Esophagus squamous epithelium (tissue), 4 donors: ENCODE data around the gene C10orf105.

ENCODE experiments used
- CTCF ChIP-seq, 6 experiments: fragments of 450-650 bp in 4 of 6; fragments of 200-600 bp in 2 of 6; sonication (generic) in 2 of 6; IDR thresholded peaks; one replicate each; pipeline ENCODE4 v1.5.1; 2016 to 2019; ENCODE audit warnings: antibody characterized with exemption in 6 of 6, mild to moderate bottlenecking in 4 of 6, moderate library complexity in 4 of 6
- POLR2A ChIP-seq, 4 donors: fragments of 450-650 bp; IDR thresholded peaks; one replicate each; pipeline ENCODE4 v1.6.1; 2017; ENCODE audit warnings: antibody characterized with exemption in 4 of 4, mild to moderate bottlenecking in 4 of 4, moderate library complexity in 3 of 4

- no peak for TF ChIP-seq CTCF (IDR thresholded peaks at IDR 0.05)
- TF ChIP-seq POLR2A (IDR thresholded peaks at IDR 0.05): no peak
Observed at GRCh38 chr10:71729161-71729636, 9.6 kb upstream of the C10orf105 start.
